Measurements from ENCODE around the gene ATP5IF1.

The ATP5IF1 gene

GRCh38 chr1:28249013-28249865 is 13.3 kb downstream of the ATP5IF1 start:
- TF ChIP-seq FOXP2 (optimal IDR thresholded peaks at IDR 0.05; ENCODE audit: borderline replicate concordance, extremely low read depth, extremely low read length, insufficient read depth): no peak
- TF ChIP-seq TAF1 (IDR thresholded peaks at IDR 0.05; ENCODE audit: borderline replicate concordance, insufficient read depth, low read length): no peak
- no peak for TF ChIP-seq SIN3A (IDR thresholded peaks at IDR 0.05; ENCODE audit: borderline replicate concordance, insufficient read depth, low read length)
- TF ChIP-seq POLR2AphosphoS5 (IDR thresholded peaks at IDR 0.05; ENCODE audit: low read depth, low read length): no peak
- no peak for TF ChIP-seq REST (IDR thresholded peaks at IDR 0.05; ENCODE audit: insufficient read depth in 1 of 2, low read depth in 2 of 2, low read length in 2 of 2)

GRCh38 chr1:28249866-28250295 is 14.0 kb downstream of the ATP5IF1 start:
- no peak for TF ChIP-seq TAF1 (IDR thresholded peaks at IDR 0.05; ENCODE audit: borderline replicate concordance, insufficient read depth, low read length)
- no peak for TF ChIP-seq REST (IDR thresholded peaks at IDR 0.05; ENCODE audit: insufficient read depth in 1 of 2, low read depth in 2 of 2, low read length in 2 of 2)
- no peak for TF ChIP-seq POLR2AphosphoS5 (IDR thresholded peaks at IDR 0.05; ENCODE audit: low read depth, low read length)
- no peak for TF ChIP-seq FOXP2 (optimal IDR thresholded peaks at IDR 0.05; ENCODE audit: borderline replicate concordance, extremely low read depth, extremely low read length, insufficient read depth)
- TF ChIP-seq SIN3A (IDR thresholded peaks at IDR 0.05; ENCODE audit: borderline replicate concordance, insufficient read depth, low read length): no peak

- TF ChIP-seq TAF1 (IDR thresholded peaks at IDR 0.05; ENCODE audit: borderline replicate concordance, insufficient read depth, low read length): no peak
- no peak for TF ChIP-seq SIN3A (IDR thresholded peaks at IDR 0.05; ENCODE audit: borderline replicate concordance, insufficient read depth, low read length)
- TF ChIP-seq FOXP2 (optimal IDR thresholded peaks at IDR 0.05; ENCODE audit: borderline replicate concordance, extremely low read depth, extremely low read length, insufficient read depth): no peak
- no peak for TF ChIP-seq REST (IDR thresholded peaks at IDR 0.05; ENCODE audit: insufficient read depth in 1 of 2, low read depth in 2 of 2, low read length in 2 of 2)
- TF ChIP-seq POLR2AphosphoS5 (IDR thresholded peaks at IDR 0.05; ENCODE audit: low read depth, low read length): no peak
Observed at GRCh38 chr1:28256197-28256827, 20.4 kb downstream of the ATP5IF1 start.

GRCh38 chr1:28257736-28258135 is 21.8 kb downstream of the ATP5IF1 start:
- TF ChIP-seq FOXP2 (optimal IDR thresholded peaks at IDR 0.05; ENCODE audit: borderline replicate concordance, extremely low read depth, extremely low read length, insufficient read depth) (no peak), TAF1 (IDR thresholded peaks at IDR 0.05; ENCODE audit: borderline replicate concordance, insufficient read depth, low read length) (no peak), REST (IDR thresholded peaks at IDR 0.05; ENCODE audit: insufficient read depth in 1 of 2, low read depth in 2 of 2, low read length in 2 of 2) (no peak), POLR2AphosphoS5 (IDR thresholded peaks at IDR 0.05; ENCODE audit: low read depth, low read length) (no peak), SIN3A (IDR thresholded peaks at IDR 0.05; ENCODE audit: borderline replicate concordance, insufficient read depth, low read length) (no peak)
